ENCODE measurements around the gene E2F4.

Gene E2F4

GRCh38 chr16:67211674-67212073 is 19.7 kb downstream of the E2F4 start:
- no peak for DNase-seq

GRCh38 chr16:67212766-67213165 is 20.8 kb downstream of the E2F4 start:
- no peak for DNase-seq

- DNase-seq: no peak
Measured at GRCh38 chr16:67213197-67214019, 21.5 kb downstream of the E2F4 start.

GRCh38 chr16:67215706-67216105 is 23.8 kb downstream of the E2F4 start:
- no peak for DNase-seq

GRCh38 chr16:67216612-67217490 is 24.9 kb downstream of the E2F4 start:
- no peak for DNase-seq

- no peak for DNase-seq
Measured at GRCh38 chr16:67223992-67224391, 32.0 kb downstream of the E2F4 start.

- no peak for DNase-seq
Measured at GRCh38 chr16:67226295-67226803, 34.4 kb downstream of the E2F4 start.

- peak; percentile 98 for DNase-seq
Measured at GRCh38 chr16:67226804-67227566, 35.0 kb downstream of the E2F4 start, which contains the start of gene TMEM208. TMEM208 (plus strand) TSS chr16:67227130; CDS start chr16:67227219, 89 bp downstream.

- no peak for DNase-seq
Measured at GRCh38 chr16:67227567-67227921, 35.6 kb downstream of the E2F4 start.

GRCh38 chr16:67228034-67228785 is 36.3 kb downstream of the E2F4 start:
- no peak for DNase-seq

GRCh38 chr16:67228905-67229304 is 37.0 kb downstream of the E2F4 start:
- no peak for DNase-seq

GRCh38 chr16:67229906-67230808 is 38.2 kb downstream of the E2F4 start:
- DNase-seq: no peak

GRCh38 chr16:67230809-67231660 is 39.1 kb downstream of the E2F4 start:
- DNase-seq: no peak

GRCh38 chr16:67233596-67233995 is 41.6 kb downstream of the E2F4 start:
- DNase-seq: no peak

- no peak for DNase-seq
Measured at GRCh38 chr16:67234180-67234597, 42.2 kb downstream of the E2F4 start.

- no peak for DNase-seq
Measured at GRCh38 chr16:67235816-67236562, 44.0 kb downstream of the E2F4 start.

- no peak for DNase-seq
Measured at GRCh38 chr16:67236563-67237395, 44.8 kb downstream of the E2F4 start.
